ENCODE measurements around the gene FAM240B. TPM values are rescaled to one million over a fixed set of nuclear protein-coding genes. Genes with fewer than 3 reads are reported as not detected.

Gene FAM240B
- total and polyA plus RNA-seq, 2 experiments from 2014 or later: not detected

DNA sequence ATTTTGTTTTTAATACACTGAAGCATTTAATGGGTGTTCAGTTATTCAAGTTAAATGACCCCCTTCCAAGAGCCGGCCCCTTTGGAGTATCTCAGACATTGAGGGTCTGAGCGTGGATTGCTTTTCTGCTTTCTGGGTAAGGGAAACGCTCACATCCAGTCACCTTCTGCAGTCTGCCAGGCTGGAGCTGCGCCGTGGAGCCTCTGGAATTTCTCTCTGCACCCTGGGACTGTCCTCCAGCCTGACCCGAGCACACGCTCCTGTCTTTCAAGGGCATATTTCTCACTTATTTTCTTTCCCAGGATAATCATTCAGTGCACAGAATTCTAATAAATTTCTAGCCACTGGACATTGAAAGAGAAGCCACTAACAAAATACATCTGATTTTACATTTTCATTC lies 13.4 kb downstream of the FAM240B start:
- Histone ChIP-seq H3K36me3 (replicated peaks; ENCODE audit: insufficient read depth, low read depth) (no peaks in the 10 kb centered on the region), H4K20me1 (ENCODE audit: insufficient read depth, poor library complexity, severe bottlenecking) (no peaks in the 10 kb centered on the region), H3K27me3 (peaks cover 3% of the 10 kb centered on the region), H3K4me3 (no peak overlapping the region), H3K27ac (no peak overlapping the region), H3K4me2 (no peak overlapping the region), H2AFZ (no peak overlapping the region), H3K9me3 (ENCODE audit: low read depth) (no peaks in the 10 kb centered on the region), H3K9me2 (replicated peaks; ENCODE audit: insufficient read depth) (no peaks in the 10 kb centered on the region), H3K4me1 (ENCODE audit: insufficient read depth) (no peaks in the 10 kb centered on the region), H3K79me2 (no peaks in the 10 kb centered on the region)
- WGBS (ENCODE audit: low lambda C conversion rate, missing lambda C conversion rate): 61% methylated on average over 7 of the region's 7 CpGs
- TF ChIP-seq, protein P1, sequence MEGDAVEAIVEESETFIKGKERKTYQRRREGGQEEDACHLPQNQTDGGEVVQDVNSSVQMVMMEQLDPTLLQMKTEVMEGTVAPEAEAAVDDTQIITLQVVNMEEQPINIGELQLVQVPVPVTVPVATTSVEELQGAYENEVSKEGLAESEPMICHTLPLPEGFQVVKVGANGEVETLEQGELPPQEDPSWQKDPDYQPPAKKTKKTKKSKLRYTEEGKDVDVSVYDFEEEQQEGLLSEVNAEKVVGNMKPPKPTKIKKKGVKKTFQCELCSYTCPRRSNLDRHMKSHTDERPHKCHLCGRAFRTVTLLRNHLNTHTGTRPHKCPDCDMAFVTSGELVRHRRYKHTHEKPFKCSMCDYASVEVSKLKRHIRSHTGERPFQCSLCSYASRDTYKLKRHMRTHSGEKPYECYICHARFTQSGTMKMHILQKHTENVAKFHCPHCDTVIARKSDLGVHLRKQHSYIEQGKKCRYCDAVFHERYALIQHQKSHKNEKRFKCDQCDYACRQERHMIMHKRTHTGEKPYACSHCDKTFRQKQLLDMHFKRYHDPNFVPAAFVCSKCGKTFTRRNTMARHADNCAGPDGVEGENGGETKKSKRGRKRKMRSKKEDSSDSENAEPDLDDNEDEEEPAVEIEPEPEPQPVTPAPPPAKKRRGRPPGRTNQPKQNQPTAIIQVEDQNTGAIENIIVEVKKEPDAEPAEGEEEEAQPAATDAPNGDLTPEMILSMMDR (IDR thresholded peaks at IDR 0.05; ENCODE audit: poor library complexity): no peak
- TF ChIP-seq EZH2 (IDR thresholded peaks at IDR 0.05; ENCODE audit: borderline replicate concordance) (no peak), EZH2phosphoT487 (IDR thresholded peaks at IDR 0.05; ENCODE audit: low read depth, severe bottlenecking, unreplicated experiment) (no peak)
- no peak for DNase-seq (ENCODE audit: low spot score)

DNA sequence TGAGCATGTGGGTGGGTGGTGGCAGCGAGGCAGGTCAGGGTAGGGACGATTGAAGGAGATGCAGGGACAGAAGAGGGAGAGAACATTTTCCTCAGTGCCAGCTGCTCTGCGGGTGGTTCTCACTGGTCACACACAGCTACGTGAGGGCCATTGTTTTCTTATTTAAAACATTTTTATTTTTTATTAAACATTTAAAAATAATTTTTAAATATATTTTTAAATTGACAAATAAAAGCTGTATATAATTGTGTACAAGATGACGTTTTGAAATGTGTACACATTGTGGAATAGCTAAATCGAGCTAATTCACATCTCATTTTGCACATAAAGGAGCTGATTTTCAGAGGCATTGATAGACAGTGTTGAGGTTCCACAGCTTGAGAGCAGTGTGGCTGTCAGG lies 14.0 kb downstream of the FAM240B start:
- Histone ChIP-seq H3K4me1 (ENCODE audit: insufficient read depth) (no peaks in the 10 kb centered on the region), H3K9me2 (replicated peaks; ENCODE audit: insufficient read depth) (no peaks in the 10 kb centered on the region), H3K4me3 (no peak overlapping the region), H3K9me3 (ENCODE audit: low read depth) (no peaks in the 10 kb centered on the region), H4K20me1 (ENCODE audit: insufficient read depth, poor library complexity, severe bottlenecking) (no peaks in the 10 kb centered on the region), H3K36me3 (replicated peaks; ENCODE audit: insufficient read depth, low read depth) (no peaks in the 10 kb centered on the region), H3K27me3 (peaks cover 3% of the 10 kb centered on the region), H3K27ac (no peak overlapping the region), H2AFZ (no peak overlapping the region), H3K79me2 (no peaks in the 10 kb centered on the region), H3K4me2 (no peak overlapping the region)
- TF ChIP-seq EZH2phosphoT487 (IDR thresholded peaks at IDR 0.05; ENCODE audit: low read depth, severe bottlenecking, unreplicated experiment) (no peak), EZH2 (IDR thresholded peaks at IDR 0.05; ENCODE audit: borderline replicate concordance) (no peak)
- TF ChIP-seq, protein P1 (IDR thresholded peaks at IDR 0.05; ENCODE audit: poor library complexity): no peak
- 84% methylated on average over 6 of the region's 6 CpGs for WGBS (ENCODE audit: low lambda C conversion rate, missing lambda C conversion rate)
- DNase-seq (ENCODE audit: low spot score): no peak

DNA sequence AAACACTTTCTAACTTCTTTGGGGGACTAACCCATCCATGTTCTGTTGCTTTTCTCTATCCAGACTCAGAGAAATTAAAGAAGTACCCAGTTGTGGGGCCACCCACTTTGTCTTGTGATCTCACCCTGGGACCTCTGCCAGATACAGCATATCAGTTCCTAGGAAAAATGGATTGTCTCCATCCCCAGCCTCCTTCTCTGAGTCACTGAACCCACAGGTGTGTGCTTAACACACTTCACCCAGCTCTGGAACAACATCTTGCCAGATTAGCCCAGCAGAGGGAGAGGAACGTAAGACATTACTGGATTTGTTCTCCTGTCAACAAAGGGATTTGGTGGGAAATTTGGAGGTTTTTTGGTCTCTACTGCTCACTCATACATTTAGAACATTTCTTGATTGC lies 19.2 kb downstream of the FAM240B start:
- TF ChIP-seq EZH2 (IDR thresholded peaks at IDR 0.05; ENCODE audit: borderline replicate concordance): no peak
- TF ChIP-seq, protein P1 (IDR thresholded peaks at IDR 0.05; ENCODE audit: poor library complexity): no peak
- no peak for TF ChIP-seq EZH2phosphoT487 (IDR thresholded peaks at IDR 0.05; ENCODE audit: low read depth, severe bottlenecking, unreplicated experiment)
- Histone ChIP-seq H3K27me3 (no peaks in the 10 kb centered on the region), H3K9me2 (replicated peaks; ENCODE audit: insufficient read depth) (no peaks in the 10 kb centered on the region), H3K27ac (no peak overlapping the region), H3K9me3 (ENCODE audit: low read depth) (no peaks in the 10 kb centered on the region), H3K4me2 (no peak overlapping the region), H4K20me1 (ENCODE audit: insufficient read depth, poor library complexity, severe bottlenecking) (no peaks in the 10 kb centered on the region), H3K36me3 (replicated peaks; ENCODE audit: insufficient read depth, low read depth) (no peaks in the 10 kb centered on the region), H3K79me2 (no peaks in the 10 kb centered on the region), H3K4me3 (no peak overlapping the region), H2AFZ (no peak overlapping the region), H3K4me1 (ENCODE audit: insufficient read depth) (no peaks in the 10 kb centered on the region)
- DNase-seq (ENCODE audit: low spot score): no peak
- 59% methylated on average over 1 of the region's 1 CpG for WGBS (ENCODE audit: low lambda C conversion rate, missing lambda C conversion rate)

DNA sequence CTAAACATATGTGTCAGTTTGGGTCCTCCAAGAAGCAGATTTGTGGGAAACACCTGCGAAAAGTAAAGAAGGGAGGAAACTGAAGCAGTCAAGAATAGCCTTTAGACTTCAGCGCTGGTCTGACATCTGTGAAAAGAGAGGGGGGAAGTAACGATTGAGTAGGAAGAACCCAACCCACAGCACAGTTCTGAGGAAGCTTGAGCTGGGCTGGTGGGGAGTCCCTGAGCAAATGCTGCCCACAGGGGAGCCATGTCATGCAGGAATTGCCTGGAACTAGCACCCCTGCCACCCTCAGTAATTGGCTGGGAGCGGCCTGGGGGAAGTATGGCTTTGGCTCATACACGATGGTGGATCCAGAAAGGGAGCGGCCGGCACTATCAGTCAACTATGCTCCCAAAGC lies 20.6 kb downstream of the FAM240B start:
- no peaks in the 10 kb centered on the region for H3K79me2 ChIP-seq
- H2AFZ ChIP-seq: no peak overlapping the region
- H3K27ac ChIP-seq: no peak overlapping the region
- 91% methylated on average over 7 of the region's 7 CpGs for WGBS (ENCODE audit: low lambda C conversion rate, missing lambda C conversion rate)
- no peaks in the 10 kb centered on the region for H3K9me2 ChIP-seq (replicated peaks; ENCODE audit: insufficient read depth)
- H3K27me3 ChIP-seq: no peaks in the 10 kb centered on the region
- H3K4me2 ChIP-seq: no peak overlapping the region
- no peaks in the 10 kb centered on the region for H3K4me1 ChIP-seq (ENCODE audit: insufficient read depth)
- H4K20me1 ChIP-seq (ENCODE audit: insufficient read depth, poor library complexity, severe bottlenecking): no peaks in the 10 kb centered on the region
- DNase-seq (ENCODE audit: low spot score): no peak
- no peaks in the 10 kb centered on the region for H3K36me3 ChIP-seq (replicated peaks; ENCODE audit: insufficient read depth, low read depth)
- no peaks in the 10 kb centered on the region for H3K9me3 ChIP-seq (ENCODE audit: low read depth)
- H3K4me3 ChIP-seq: no peak overlapping the region
- TF ChIP-seq, protein P1 (IDR thresholded peaks at IDR 0.05; ENCODE audit: poor library complexity): no peak
- TF ChIP-seq EZH2phosphoT487 (IDR thresholded peaks at IDR 0.05; ENCODE audit: low read depth, severe bottlenecking, unreplicated experiment) (no peak), EZH2 (IDR thresholded peaks at IDR 0.05; ENCODE audit: borderline replicate concordance) (no peak)

All from hepatocyte (in vitro differentiated cells).